GM18505 (cell line): Measurements from ENCODE around the gene PDSS2.

ENCODE experiments used
- ATAC-seq: cut with Tn5 transposase; IDR thresholded peaks from one replicate; pipeline ENCODE4 v1.9.1; 2021; ENCODE audit not compliant: unreplicated experiment
- POLR2A ChIP-seq: IDR thresholded peaks from 4 replicates; pipeline ENCODE4 v1.6.1; 2011; ENCODE audit warnings: borderline replicate concordance; ENCODE audit not compliant: insufficient read depth, insufficient read length; ENCODE audit errors: extremely low read depth

The PDSS2 gene

DNA sequence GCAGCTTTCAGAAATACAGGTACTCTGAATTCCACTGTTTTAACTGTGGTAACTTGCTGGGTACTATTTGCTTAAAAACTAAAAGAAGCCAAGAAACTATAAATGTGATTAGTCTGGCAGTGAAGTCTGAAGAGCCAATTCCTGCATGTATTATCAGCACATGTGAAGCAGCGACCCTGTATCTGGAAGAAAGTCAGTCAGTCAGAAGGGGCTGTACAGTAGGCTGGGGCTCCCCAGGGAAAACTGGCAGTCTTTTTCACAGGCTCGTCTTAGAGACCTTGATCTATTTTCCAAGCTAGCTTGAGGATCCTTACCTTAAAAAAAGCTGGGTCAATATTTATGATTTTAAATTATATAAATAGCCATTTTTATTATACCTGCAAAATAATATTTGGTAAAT, 104.9 kb downstream of the PDSS2 start:
- TF ChIP-seq POLR2A, result no peak
- ATAC-seq, result no peak

DNA sequence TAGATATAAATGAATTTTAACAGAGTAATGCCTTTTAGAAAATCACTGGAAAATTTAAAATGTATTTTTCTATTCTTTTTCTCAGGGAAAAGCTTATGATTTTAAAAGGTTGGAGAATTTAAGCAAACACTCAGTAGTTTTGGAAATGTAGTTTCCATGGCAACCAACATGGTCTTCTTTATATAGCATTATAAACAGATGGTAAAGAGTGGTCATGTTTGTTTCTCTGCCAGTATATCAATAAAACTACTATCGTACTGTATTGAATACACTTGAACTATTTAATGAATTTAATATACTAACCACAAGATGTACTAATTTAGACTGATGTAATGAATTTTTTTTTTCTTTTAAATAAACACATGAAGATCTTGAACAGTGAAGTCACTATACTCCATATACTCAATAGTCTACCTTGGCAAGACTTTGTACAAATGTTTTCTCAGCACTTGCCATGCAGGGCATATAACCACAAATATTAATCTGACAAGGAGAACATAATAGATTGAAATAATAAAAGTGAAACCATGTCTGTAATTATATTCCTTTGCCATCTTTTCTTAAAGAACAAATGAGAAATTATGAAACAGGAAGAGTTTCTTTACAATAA, 105.5 kb downstream of the PDSS2 start:
- no peak for ATAC-seq
- no peak for TF ChIP-seq POLR2A

DNA sequence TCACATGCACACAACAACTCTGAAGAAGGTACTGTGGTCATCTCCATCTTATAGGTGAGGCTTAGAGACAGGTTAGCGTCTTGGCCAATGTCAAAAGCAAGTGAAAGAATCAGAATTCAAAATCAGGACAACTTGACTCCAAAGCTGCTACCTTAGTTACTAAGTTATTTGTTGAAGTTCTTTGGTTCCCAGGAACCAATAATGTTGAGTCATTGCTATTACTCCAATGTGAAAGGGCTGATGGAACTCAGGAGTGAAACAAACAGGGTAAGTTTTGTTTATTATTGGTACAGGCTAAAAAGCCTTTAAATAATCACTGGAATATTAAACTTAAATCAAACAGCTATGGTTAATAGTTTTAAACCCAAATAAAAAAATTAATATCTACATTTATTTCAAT, 111.1 kb downstream of the PDSS2 start:
- no peak for TF ChIP-seq POLR2A
- no peak for ATAC-seq

DNA sequence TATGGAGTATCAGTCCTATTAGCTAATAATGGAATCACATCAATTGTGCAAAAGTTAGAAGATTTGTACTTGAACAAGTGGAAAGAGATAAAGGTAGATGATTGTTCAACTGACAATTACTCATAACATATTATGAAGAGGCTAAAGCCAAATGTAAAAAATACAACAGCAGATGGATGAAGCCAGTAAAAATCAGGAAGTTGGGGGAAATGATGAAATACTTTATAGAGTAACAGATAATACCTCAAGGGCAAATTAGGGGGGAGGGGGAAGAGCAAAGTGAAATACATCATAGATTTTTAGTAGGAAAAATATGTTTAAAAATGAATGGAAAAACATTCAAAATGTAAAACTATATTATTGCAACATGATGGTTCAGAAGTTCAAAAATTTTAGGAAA, 114.0 kb downstream of the PDSS2 start:
- no peak for TF ChIP-seq POLR2A
- no peak for ATAC-seq

DNA sequence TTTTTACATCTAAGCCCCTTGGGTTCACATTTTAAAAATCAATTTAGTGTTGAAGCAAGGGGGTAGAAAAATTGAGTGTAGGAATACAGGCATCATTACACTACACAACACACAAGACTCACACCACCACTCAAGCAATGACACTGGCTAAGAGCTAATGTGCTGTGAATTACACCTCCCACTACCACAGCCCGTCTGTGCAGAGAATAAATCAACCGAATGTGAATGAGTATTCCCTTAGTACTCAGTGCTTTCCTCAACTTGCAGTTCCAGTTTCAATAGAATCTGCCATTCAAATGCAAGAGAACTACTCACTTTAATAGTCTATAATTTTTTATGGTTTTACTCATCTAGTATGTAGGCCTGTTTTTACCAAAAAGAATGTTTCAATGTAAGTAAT, 114.4 kb downstream of the PDSS2 start:
- no peak for TF ChIP-seq POLR2A
- ATAC-seq, result no peak

DNA sequence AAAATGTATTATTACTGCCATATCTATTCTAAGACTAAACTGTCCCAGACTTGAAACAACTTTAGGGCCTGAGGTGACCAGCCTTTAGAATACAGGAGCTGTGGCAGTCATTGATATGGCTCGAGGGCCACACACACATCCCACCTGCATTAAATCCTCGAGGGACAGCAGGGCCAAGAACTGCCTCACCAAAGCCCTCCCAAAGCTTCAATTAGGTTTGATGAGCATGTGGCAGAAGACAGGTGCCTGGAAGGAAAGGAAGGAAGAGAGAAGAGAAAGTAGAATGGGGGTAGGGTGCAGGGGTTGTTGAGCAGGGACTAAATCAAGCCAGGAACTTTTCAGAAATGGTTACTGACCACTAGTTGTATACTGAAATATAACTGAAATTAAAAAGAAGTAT, 115.0 kb downstream of the PDSS2 start:
- no peak for ATAC-seq
- TF ChIP-seq POLR2A, result no peak

DNA sequence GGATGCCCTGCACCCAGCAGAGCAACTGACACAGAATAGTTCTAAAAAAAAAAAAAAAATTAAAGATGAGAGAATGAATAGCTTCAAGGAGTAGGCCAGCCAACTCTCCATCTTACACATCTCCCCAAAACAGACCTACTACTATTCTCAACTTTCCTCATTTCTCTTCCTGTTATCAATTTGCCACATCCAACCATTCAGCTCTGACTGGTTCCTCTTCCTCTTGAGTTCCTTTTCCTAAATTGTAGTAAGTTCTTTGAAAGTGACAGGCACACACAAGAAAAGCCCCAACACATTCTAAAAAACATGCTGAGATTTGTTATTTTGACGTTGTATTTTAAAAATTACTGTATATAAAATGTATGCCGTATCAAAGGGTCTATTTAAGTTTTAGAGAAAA, 117.2 kb downstream of the PDSS2 start:
- no peak for ATAC-seq
- no peak for TF ChIP-seq POLR2A

DNA sequence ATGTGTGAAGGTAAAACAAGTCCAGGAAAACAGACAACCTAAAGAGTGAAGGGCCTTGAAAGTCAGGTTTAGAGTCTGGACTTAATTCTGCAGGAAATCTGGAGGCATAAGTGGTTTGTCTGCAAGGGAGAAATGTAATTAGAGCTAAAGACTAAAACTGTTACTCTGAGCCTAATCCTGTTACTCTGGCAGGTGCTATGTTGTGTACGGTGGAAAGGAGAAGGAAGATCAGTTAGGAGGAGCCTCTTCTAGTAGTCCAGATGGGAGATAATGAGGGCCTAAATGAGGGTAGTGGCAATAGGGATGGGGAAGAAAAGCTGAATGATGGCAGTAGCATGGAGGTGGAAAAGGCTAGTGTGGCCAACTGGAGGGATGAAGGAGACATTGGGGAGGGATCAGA, 118.5 kb downstream of the PDSS2 start:
- no peak for ATAC-seq
- TF ChIP-seq POLR2A, result no peak

DNA sequence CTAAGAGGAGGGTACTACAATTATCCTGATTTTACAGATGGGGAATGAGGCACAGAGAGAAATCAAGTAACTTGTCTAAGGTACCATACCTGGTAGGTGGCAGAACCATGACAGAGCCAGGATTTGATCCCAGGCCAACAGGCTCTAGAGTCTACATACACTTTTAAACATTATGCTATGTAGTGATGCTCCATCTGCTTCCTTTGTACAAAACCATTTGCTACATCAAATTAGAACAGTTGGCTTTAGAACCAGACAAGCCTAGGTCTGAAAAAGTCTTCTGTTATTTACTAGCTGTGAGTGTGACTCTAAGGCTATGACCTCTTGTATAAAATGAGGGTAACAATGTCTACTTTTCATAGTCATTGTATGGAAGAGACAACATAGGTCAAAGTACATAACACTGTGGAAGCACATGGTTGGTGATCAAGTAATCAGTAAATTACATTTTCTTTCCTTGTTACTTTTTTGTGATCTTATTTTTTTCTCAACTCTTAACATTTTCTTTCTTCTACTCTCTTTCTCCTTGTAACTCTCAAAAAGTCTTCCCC, 122.1 kb downstream of the PDSS2 start:
- ATAC-seq, result no peak
- TF ChIP-seq POLR2A, result no peak

DNA sequence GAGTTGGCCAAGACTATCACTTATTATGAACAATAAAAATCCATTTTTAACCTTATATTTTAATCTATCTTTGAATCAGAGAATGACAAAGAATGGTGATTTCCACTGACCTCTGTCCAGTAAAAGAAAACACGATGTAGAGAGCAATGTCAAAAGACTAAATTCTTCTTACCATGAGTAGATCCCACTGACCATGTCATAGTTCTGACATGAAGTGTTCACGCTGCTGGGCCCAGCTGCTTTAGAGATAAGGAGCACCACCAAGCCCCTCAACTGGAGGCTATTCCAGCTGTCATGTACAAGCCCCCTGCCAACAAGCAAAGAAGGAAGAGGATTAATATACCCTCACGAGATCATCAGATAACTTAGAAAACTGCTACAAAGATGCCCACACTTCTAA, 125.3 kb downstream of the PDSS2 start:
- no peak for ATAC-seq
- no peak for TF ChIP-seq POLR2A

DNA sequence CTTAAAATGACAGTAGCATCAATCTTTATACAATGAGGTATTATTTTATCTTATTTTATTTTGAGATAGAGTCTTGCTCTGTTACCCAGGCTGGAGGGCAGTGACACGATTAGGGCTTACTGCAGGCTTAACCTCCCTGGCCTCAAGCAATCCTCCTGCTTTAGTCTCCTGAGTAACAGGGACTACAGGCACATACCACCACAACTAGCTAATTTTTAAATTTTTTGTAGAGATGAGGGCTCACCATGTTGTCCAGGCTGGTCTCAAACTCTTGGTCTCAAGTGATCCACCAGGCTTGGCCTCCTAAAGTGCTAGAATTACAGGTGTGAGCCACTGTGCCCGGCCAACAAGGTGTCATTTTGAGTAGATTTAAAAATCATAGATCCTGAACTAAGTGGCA, 125.9 kb downstream of the PDSS2 start:
- no peak for ATAC-seq
- no peak for TF ChIP-seq POLR2A

DNA sequence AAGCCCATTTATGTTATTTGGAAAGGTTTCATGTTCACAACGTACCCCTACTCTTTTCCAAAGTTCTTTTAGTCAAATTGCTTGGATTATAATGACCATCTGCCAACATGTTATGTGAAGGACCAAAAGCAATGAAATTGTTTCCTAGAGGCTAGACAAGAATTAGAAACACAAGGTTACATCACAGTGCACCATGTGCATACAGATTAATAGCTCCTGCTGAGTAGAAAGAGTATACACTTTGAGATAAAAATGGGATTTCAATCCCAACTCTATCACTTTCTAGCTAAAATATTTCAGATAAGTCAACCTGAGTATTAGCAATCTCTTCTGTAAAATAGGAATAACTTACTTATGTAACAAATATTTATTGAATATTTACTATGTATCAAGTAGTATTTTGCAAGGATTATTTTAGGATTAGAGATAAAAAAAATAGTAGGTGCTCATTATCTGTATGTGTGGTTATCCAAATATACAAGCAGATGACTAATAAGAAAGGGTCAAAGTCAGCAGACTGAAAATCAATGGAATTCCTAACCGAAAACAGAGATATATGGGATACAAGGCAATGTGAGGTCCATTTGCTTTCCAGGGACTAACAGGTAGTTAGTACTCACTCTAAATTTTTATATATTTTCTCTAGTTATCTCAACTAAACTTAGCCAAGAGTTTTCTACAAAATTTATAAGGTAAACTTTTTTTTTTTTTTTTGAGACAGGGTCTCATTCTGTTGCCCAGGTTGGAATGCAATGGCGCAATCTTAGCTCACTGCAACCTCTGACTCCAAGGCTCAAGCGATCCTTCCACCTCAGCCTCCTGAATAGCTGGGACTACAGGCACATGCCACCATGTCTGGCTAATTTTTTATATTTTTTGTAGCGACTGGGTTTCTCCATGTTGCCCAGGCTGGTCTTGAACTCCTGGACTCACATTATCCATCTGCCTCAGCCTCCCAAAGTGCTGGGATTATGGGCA, 127.7 kb downstream of the PDSS2 start:
- ATAC-seq, result no peak
- no peak for TF ChIP-seq POLR2A

DNA sequence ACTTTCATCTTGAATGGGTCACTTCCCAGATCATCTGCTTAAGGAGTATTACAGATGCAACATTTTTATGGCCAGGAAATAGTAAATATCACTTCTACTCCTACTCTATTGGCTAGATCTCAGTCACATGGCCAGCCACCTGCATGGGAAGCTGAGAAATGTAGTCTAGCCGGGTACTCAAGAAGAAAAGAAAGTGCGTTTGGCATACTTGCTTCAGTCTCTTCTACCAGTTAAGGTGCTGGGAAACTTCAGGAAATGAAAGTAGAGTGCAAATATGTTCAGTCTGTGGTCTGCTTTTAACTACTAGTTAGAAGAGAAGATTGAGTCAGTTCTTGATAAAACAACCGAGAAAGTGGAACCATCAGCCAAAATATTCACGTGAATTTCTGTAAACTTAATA, 129.2 kb downstream of the PDSS2 start:
- peak; percentile 97 for ATAC-seq
- TF ChIP-seq POLR2A, result no peak

DNA sequence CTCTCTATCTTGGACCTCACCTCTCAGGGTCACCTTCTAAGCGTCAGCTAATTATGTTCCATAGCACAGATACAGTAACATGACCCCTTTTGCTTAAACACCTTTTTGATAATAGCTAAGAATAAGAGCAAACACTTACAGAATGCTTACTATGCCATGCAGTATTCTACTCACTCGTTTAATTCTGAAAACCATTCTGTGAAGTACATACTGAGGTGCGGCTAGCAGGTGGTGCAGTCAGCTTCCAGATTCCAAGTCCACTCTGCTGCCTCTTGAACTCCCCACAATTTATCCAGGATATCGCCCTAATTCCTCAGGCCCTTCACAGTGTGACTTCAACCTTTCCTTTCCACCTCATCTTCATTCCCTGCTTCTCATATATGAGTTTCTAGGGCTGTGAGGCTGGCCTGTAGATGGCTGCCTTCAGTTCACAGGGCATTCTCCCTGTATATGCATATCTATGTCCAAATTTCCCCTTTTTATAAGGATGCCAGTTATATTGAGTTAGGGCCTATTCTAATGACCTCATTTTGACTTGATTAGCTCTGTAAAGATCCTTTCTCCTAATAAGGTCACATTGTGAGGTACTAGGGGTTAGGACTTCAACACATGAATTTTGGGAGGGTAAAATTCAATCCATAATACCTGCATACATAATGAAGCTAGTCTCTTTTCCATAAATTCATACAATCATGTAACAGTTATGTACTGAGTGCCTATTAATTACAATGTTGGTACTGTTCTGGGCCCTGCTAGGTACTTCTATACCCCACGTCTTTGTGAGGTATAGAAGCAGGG, 130.1 kb downstream of the PDSS2 start:
- no peak for ATAC-seq
- no peak for TF ChIP-seq POLR2A

DNA sequence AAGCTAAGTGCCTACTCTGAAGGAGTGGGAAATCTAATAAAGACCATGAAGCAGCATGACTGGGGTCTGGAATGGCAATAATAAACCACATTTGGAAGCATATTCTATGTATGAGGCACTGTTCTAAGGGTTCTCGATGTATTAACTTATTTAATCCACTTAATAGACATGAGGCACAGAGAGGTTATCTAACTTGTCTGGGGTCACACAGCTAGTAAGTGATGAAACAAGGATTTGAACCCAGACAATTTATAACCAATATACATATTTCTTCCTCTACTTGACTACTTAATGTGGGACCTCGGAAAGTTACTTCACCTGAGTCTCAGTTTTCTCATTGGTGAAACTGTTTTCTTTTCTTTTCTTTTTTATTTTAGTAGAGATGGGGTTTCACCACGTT, 131.3 kb downstream of the PDSS2 start:
- no peak for ATAC-seq
- no peak for TF ChIP-seq POLR2A
